AG08396 (cell line): ENCODE measurements around the gene MAP3K14.
"Not testable (repeated sequence)": the region's sequence is repeated elsewhere in the genome, so short reads cannot be mapped to it uniquely, and the experiment has no call there.

Experiments
- DNase-seq: peaks from one replicate; pipeline ENCODE4 v3.0.0; 2012; ENCODE audit warnings: low spot score, mixed read lengths

The MAP3K14 gene

DNA sequence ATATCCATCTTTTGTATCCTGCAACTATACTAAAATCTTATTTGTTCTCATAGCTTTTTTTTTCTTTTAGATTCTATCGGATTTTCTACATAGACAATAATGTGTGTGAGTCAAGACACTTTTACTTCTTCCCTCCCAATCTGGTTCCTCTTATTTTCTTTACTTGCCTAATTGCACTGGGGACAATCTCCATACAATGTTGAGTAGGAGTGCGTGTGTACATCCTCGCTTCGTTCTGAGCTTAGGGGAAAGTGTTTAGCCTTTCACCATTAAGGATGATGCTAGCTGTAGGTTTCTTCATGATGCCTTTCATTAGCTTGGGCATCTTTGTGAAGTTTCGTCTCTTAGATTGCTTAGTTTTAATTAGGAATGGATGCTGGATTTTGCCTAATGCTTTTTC, 57.8 kb downstream of the MAP3K14 start:
- no peak for DNase-seq

- no peak for DNase-seq
These were observed 59.7 kb downstream of the MAP3K14 start for GRCh38 chr17:45257115-45257514.

DNA sequence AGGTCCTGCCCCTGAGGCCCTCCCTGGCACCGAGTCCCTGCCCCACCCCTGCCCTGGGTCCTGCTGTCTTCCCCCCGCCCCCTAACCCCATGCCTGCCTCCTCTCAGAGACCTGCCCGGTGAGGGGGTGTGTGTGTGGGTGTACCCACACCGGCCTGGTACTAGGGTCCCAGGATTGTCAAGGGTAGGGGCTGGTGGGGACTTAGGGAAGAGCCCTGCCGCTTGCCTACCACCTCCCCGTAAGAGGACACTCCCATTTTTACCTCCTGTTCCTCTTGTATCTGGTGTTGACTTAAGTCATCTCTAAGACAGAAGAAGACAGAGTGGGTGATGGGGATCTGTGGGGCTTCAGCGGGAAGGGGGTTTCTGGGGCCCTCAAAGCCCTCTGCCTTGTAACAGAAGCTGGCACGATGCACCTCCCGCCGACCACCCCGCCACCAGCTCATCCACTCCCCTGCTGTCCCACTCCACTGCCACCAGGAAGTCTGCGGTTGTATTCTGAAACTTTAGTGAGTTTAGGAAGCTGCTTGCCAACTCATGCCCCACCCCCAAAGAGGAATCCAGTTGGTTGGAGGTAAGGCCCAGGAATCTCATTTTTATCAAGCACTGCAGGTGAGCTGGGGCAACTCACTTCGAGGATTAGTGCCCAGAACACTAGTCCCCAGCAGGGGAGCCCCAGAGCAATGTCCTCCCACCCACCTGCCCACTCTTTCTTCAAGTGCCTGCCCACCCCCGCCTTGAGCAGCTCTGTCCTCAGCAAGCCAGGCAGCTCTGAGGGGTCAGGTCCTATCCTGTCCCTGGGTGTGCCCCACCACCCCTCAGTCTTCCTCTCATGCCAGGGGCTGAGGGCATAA, 60.5 kb downstream of the MAP3K14 start:
- DNase-seq: no peak

DNA sequence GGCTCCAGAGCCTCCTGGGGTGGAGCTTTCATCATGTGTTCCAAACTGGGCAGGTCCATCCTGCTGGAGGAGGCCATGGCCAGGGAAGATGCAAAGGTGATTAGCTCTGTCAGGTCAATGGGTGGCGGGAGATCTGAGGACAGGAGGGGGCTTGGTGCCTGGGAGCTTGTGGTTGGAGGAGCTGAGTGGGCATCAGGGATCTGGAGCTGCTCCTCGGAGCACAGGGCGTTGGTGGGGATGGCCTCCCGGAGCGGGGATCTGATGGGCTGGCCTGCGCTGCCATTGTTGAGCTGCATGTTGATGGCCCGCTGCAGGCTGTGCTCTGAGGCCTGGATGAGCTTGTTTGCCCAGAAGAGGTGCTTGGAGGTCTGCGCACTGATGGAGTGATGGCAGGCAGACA, 61.5 kb downstream of the MAP3K14 start:
- no peak for DNase-seq

DNA sequence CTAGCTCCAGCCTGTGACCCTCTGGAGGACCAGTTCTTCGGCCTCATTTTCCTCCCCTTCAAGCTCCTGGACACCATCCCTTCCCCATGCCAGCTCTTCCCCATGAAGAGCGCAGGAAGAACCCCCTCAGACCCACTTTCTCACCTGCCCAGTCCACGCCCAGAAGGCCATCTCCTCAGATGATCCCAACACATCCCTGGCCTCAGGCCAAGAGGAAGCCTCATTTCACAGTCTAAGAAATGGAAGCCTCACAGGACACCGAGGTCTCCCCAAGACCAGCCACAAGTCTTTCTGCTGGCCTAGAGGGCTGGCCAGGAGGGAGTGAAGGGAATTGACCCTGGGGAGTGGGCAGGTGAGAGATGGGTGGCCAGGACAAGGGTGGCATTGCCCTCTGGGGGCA, 62.9 kb downstream of the MAP3K14 start:
- DNase-seq: no peak

DNA sequence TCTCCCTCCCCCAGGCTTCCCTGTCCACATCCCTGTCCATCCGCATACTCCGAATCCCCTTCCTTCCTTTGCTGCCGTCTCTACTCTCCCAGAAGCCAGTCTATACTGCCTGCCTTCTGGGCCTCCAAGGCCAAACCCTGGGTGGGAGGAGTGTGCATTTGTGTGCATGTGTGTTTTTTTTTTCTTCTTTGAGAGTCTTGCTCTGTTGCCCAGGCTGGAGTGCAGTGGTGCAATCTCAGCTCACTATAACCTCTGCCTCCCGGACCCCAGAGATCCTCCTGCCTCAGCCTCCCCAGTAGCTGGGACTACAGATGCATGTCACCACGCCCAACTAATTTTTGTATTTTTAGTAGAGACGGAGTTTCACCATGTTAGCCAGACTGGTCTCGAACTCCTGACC, 63.6 kb downstream of the MAP3K14 start:
- DNase-seq: not testable (repeated sequence)

DNA sequence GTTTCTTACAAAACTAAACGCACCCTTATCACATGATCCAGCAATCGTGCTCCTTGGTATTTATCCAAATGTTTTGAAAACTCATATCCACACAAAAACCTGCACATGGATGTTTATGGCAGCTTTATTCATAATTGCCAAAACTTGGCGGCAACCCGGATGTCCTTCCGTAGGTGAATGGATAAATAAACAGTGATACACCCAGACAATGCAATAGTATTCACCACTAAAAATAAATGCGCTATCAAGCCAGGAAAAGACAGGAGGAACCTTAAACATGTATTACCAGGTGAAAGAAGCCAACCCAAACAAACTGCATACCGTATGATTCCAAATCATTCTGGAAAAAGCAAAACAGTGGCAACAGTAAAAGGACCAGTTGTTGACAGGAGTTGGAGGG, 64.9 kb downstream of the MAP3K14 start:
- no peak for DNase-seq

DNA sequence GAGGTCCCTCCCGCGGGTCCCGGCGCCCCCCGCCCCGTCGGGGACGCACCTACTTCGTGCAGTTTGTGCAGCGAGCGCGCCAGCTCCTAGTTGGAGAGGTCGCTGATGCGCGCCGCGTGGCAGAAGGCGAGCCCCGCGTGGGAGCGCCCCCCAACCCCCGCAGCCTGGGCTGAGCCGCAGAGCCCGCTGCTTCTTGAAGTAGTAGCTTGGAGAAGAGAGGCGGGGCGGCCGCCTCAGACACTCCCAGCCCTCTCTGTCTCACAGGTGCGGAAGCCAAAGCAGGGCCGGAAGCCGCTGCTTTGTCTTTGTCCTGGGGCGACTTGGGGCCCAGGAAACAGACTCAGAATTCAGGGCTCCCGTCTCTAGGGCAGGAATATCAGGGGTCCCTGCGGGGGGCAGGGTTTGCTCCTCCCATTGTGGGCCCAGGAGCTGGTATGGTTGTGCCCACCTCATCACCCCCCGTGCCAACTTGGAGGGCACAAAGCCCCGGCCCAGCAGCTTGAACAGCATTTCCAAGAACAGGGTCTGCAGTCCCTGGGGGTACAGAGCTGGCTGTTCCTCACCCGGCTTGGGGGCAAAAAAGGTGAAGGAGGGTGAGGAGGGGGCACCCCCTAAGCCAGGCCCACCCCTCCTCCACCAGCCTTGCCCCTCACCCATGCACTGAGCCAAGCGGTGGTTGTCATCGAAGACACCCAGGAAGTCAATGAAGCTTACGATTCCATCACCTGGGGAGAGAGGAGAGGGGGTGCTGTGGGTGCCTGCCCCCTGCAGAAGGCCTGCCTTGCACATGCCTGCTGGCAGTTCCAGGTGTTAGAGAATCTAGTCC, 68.5 kb downstream of the MAP3K14 start:
- no peak for DNase-seq

GRCh38 chr17:45247429-45248131, 69.2 kb downstream of the MAP3K14 start:
- DNase-seq: peak; percentile 91

DNA sequence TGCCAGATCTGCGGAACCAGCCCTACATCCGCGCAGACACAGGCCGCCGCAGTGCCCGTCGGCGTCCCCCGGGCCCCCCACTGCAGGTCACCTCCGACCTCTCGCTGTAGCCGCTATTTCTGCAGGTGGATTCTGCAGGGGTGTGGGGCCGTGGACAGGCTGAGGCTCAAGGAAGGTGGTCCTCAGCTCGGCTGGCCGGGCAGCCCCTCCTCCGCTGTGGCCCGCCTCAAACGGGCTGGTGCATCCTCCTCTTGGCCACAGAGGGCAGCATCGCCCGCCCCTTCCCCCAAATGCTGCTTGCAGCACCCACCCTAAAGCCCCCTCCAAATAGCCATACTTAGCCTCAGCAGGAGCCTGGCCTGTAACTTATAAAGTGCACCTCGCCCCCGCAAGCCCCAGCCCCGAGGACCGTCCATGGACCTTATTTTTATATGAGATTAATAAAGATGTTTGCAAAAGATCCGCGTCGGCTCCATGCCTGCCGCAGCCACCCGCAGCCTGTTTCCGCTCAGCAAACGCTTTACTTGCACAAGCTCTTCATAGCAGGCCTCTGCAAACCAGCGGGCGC, 69.9 kb downstream of the MAP3K14 start:
- DNase-seq: peak; percentile 64

DNA sequence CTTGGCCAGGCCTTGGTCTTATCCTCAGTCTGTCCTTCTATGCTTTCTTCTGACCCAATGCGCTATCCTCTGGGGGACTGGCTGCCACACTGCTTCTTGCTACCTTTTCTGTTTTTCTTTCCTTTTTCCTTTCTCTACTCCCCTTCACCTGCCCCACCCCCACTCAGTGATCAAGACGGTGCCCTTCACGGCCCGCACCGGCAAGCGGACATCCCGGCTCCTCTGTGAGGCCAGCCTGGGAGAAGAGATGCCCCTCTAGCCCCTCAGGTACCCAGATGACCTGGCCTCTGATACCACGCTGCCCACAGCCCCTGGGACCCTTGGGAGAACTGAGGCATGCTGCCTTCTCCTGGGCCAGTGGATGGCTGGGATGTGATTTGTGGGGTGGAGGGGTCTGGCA, 70.5 kb downstream of the MAP3K14 start:
- DNase-seq: no peak

- no peak for DNase-seq
These were observed 71.8 kb downstream of the MAP3K14 start for GRCh38 chr17:45244725-45245656.

DNA sequence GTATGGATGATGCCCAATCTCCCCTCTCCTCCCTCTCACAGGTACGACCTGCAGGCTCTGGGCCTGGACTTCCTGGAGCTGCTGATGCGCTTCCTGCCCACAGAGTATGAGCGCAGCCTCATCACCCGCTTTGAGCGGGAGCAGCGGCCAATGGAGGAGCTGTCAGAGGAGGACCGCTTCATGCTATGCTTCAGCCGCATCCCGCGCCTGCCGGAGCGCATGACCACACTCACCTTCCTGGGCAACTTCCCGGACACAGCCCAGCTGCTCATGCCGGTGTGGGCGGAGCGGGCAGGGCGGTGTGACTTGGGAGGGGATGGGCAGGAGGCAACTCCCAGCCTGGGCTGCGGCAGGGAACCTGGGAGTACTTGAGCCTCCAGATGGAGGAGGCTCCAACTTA, 73.1 kb downstream of the MAP3K14 start:
- DNase-seq: no peak

DNA sequence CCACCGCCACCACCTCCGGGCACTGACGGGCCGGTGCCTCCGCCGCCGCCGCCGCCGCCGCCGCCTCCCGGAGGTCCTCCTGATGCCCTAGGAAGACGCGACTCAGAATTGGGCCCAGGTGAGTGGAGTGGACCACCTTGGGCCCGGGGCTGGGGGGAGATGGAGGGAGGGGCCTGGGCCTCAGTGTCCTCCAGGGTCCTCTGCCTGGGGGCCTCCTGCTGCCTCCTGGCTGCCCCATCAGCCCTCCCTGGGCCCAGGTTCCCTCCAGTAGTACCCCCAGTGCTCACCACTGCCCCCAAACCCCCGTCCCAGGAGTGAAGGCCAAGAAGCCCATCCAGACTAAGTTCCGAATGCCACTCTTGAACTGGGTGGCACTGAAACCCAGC, 74.8 kb downstream of the MAP3K14 start:
- no peak for DNase-seq

DNA sequence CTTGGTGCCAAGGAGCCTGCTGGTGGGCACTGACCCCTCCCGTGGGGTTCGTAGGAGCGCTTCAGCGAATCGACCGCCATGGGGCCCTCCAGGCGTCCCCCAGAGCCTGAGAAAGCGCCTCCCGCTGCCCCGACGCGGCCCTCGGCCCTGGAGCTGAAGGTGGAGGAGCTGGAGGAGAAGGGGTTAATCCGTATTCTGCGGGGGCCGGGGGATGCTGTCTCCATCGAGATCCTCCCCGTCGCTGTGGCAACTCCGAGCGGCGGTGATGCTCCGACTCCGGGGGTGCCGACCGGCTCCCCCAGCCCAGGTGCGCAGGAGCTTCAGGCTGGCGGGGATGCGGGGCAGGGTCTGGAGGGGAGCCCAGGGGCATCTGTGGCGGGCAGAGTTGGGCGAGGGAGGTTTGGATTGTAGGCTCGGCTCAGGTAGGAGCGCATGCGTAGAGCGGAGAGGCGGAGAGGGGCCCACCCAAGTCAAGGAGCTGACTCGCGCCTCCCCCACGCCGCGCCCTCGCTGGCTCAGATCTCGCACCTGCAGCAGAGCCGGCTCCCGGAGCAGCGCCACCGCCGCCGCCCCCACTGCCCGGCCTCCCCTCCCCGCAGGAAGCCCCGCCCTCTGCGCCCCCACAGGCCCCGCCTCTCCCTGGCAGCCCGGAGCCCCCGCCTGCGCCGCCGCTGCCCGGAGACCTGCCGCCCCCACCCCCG, 75.3 kb downstream of the MAP3K14 start:
- no peak for DNase-seq

GRCh38 chr17:45240905-45241327, 75.9 kb downstream of the MAP3K14 start:
- no peak for DNase-seq

- DNase-seq: no peak
These were observed 78.6 kb downstream of the MAP3K14 start for GRCh38 chr17:45238155-45238774.

DNA sequence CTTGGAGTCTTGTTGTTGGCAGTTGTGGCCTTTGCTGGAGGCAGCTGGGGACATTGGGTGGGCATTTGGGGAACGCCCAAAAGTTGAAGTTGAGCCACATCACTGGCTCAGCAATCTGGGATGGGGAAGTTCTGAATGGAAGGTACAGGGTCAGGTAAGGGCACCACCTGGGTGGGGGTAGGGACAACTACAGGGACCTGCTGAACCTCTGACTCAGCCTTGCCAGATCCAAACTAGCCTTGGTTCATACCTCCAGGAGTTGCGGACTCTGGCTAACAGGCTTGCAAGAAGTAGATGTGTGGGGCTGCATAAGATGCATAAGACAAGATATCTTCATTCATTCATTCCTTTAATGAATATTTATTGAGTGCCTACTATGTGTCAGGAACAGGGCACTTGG, 79.1 kb downstream of the MAP3K14 start:
- DNase-seq: no peak

GRCh38 chr17:45236282-45236606, 80.6 kb downstream of the MAP3K14 start:
- DNase-seq: no peak
